Astrocyte (in vitro differentiated cells and primary cell): ENCODE data around the gene NKAIN4.

Source experiments
- EZH2 ChIP-seq: IDR thresholded peaks from 2 replicates; pipeline ENCODE4 v1.6.1; 2012; ENCODE audit warnings: mild to moderate bottlenecking, low read length, inconsistent platforms; ENCODE audit not compliant: insufficient read depth
- TF ChIP-seq, protein P1 (sequence below): IDR thresholded peaks from 2 replicates; pipeline ENCODE4 v1.5.1; 2011; ENCODE audit warnings: low read depth, mild to moderate bottlenecking, inconsistent platforms, low read length, moderate library complexity; ENCODE audit not compliant: insufficient read depth

DNA sequence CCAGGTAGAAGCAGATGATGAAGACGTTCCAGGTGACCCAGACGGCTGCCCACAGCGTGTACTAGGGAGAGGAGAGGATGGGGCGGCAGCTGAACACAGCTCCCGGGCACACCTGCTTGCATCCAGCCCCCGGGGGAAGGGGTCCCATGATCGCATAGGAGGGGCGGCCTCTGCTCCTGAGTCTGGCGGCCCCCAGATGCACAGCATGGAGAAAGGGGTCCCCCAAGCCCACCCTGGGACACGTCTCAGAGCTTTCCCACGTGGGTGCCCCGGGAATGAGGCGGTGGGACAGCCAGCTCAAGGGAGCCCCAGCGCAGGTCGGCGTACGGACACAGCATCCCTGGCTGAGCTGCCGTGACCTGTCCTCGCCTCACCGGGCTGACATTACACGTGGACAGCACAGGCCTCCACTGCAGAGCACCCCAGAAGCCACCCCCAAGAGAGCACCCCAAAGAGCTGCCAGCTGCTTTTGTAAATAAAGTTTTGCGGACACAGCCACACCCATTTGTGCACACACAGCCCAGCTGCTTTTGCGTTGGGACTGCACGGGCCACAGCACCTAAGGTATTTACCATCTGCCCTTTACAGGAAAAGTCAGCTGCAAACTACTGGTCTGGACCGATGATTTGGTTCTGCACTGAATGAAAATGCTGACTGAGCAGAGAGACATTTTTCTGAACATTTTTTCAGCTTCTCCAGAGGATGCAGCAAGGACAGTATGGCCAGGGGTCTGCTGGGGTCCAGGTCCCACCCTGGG, 5.2 kb downstream of the NKAIN4 start:
- TF ChIP-seq, protein P1, sequence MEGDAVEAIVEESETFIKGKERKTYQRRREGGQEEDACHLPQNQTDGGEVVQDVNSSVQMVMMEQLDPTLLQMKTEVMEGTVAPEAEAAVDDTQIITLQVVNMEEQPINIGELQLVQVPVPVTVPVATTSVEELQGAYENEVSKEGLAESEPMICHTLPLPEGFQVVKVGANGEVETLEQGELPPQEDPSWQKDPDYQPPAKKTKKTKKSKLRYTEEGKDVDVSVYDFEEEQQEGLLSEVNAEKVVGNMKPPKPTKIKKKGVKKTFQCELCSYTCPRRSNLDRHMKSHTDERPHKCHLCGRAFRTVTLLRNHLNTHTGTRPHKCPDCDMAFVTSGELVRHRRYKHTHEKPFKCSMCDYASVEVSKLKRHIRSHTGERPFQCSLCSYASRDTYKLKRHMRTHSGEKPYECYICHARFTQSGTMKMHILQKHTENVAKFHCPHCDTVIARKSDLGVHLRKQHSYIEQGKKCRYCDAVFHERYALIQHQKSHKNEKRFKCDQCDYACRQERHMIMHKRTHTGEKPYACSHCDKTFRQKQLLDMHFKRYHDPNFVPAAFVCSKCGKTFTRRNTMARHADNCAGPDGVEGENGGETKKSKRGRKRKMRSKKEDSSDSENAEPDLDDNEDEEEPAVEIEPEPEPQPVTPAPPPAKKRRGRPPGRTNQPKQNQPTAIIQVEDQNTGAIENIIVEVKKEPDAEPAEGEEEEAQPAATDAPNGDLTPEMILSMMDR = no peak
- TF ChIP-seq EZH2 = no peak
